Heart left ventricle (tissue), 13 donors: ENCODE data around the gene MYH6.

Experiments
- POLR2A ChIP-seq, 2 donors: fragments of 450-650 bp; IDR thresholded peaks; one replicate each; pipeline ENCODE4 v1.6.1; 2017; ENCODE audit warnings: antibody characterized with exemption in 2 of 2, mild to moderate bottlenecking in 2 of 2, moderate library complexity in 2 of 2
- TF ChIP-seq, protein P1 (sequence below), 12 donors: fragments of 200-600 bp; sonication (generic) in 4 of 12; IDR thresholded peaks; one replicate each; pipeline versions ENCODE4 v1.5.0 to v1.8.0; 2018 to 2022; ENCODE audit warnings: antibody characterized with exemption in 12 of 12, mild to moderate bottlenecking in 5 of 12
- donor health status: ischemic (EF 13 %, LVEDD 7.1; RV severe dilation, severe dysfunction).
- donor health status: DM: no; HTN: yes; CAD: no.
- donor health status: DM: no; HTN: no; CAD: no.
- donor health status: ischemic (EF 25% LVEDD 6.9; RV normal size, moderate dysfunction).
- donor health status: ischemic (EF 25% LVEDD 5.7; RV mildly dilated, moderate dysfunction).
- donor health status: ischemic (EF 35%, LVEDD 5.7; RV mildly dilated, moderate dysfunction).
- donor health status: nonischemic (EF 11% LVEDD 7.7; RV severe dilation, severe dysfunction).
- donor health status: DM: yes; HTN: yes; CAD: no.
- donor health status: PGD.
- donor health status: ischemic (EF 29% LVEDD 5.4; RV normal size, mild dysfunction).
- donor health status: nonischemic (EF 23%, LVEDD 6.1; RV moderate dilation, normal function).

DNA sequence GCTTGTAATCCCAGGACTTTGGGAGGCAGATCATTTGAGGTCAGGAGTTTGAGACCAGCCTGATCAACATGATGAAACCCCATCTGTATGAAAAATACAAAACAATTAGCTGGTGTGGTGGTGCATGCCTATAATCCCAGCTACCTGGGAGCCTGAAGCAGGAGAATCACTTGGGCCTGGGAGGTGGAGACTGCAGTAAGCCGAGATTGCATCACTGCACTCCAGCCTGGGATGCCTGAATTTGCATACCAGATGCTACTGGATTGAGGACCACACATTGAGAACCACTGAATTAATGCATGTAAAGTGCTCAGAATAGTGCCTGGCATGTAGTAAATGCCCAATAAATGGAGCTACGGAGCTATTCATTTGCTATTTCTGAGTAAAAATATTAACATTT lies 42.3 kb upstream of the MYH6 start:
- TF ChIP-seq, protein P1, sequence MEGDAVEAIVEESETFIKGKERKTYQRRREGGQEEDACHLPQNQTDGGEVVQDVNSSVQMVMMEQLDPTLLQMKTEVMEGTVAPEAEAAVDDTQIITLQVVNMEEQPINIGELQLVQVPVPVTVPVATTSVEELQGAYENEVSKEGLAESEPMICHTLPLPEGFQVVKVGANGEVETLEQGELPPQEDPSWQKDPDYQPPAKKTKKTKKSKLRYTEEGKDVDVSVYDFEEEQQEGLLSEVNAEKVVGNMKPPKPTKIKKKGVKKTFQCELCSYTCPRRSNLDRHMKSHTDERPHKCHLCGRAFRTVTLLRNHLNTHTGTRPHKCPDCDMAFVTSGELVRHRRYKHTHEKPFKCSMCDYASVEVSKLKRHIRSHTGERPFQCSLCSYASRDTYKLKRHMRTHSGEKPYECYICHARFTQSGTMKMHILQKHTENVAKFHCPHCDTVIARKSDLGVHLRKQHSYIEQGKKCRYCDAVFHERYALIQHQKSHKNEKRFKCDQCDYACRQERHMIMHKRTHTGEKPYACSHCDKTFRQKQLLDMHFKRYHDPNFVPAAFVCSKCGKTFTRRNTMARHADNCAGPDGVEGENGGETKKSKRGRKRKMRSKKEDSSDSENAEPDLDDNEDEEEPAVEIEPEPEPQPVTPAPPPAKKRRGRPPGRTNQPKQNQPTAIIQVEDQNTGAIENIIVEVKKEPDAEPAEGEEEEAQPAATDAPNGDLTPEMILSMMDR (IDR thresholded peaks at IDR 0.05) = no peak
- TF ChIP-seq POLR2A (IDR thresholded peaks at IDR 0.05) = no peak
